ENCODE measurements around the gene LRTM2. TPM values are rescaled to one million over a fixed set of nuclear protein-coding genes. Genes with fewer than 3 reads are reported as not detected.

LRTM2 gene
- total RNA-seq, 4 donors from 2014 or later, result not detected

GRCh38 chr12:1885599-1886245 is 65.4 kb downstream of the LRTM2 start:
- Histone ChIP-seq H3K4me3 (no peak overlapping the region), H3K27ac (no peak overlapping the region), H3K9me3 (peaks cover 0 to 6% (median 0%) of the 10 kb centered on the region in 3 donors), H3K36me3 (no peaks in the 10 kb centered on the region), H3K27me3 (no peaks in the 10 kb centered on the region), H3K4me1 (no peaks in the 10 kb centered on the region)
- no peak for ATAC-seq
- TF ChIP-seq POLR2AphosphoS5 (IDR thresholded peaks at IDR 0.05) (no peak), CTCF (IDR thresholded peaks at IDR 0.05) (no peak)
- 74 to 95% methylated on average over 2 to 13 of the region's 13 CpGs for WGBS, 2 donors (ENCODE audit: low coverage in 1 of 2)

Other genes starting within 250 kb of the LRTM2 start
- gene FBXL14, start 226.0 kb upstream of the LRTM2 start, total RNA-seq, result 10 to 100 TPM; 10.9 to 16.4 (median 13.1) TPM
- gene WNT5B, start 191.3 kb upstream of the LRTM2 start, total RNA-seq, result 10 to 100 TPM in 3 of 4 donors, 1 to 10 TPM in 1; 9.4 to 76.5 (median 26.3) TPM
- 10 to 100 TPM; 26.6 to 37.9 (median 33.4) TPM for gene ADIPOR2, start 129.5 kb upstream of the LRTM2 start, total RNA-seq
- 1 to 10 TPM; 1.4 to 3.3 (median 3.0) TPM for gene CACNA2D4, start 98.1 kb downstream of the LRTM2 start, total RNA-seq
- 10 to 100 TPM; 26.1 to 30.4 (median 27.9) TPM for gene DCP1B, start 183.9 kb downstream of the LRTM2 start, total RNA-seq
- gene CACNA1C, start 232.4 kb downstream of the LRTM2 start, total RNA-seq, result 10 to 100 TPM; 22.9 to 96.2 (median 41.4) TPM

Data from gastroesophageal sphincter (tissue), 4 donors.